Common myeloid progenitor, CD34-positive (primary cell): ENCODE measurements around the gene TMEM273.

Source experiments
- CTCF ChIA-PET: fragments of 350-600 bp; sonication (Branson Sonifier 250); formaldehyde crosslinking; loops from one replicate; lab custom pipeline; 2021; ENCODE audit warnings: antibody characterized with exemption; lab: Charles Lee
- POLR2A ChIA-PET: fragments of 350-600 bp; sonication (Branson Sonifier 250); formaldehyde crosslinking; loops from one replicate; lab custom pipeline; 2021; ENCODE audit warnings: antibody characterized with exemption; lab: Charles Lee
- DNase-seq, 3 donors: peaks; one replicate each; pipeline versions ENCODE4 v3.0.0 to v3.0.0-alpha.2; 2013
- H3K27ac ChIP-seq, 2 experiments: 1 replicate in 1 of 2; 2 replicates in 1 of 2; pipeline ENCODE4 v1.7.0; 2013; ENCODE audit warnings: inconsistent platforms in 2 of 2, low read length in 2 of 2, mild to moderate bottlenecking in 2 of 2, low read depth in 1 of 2, moderate library complexity in 1 of 2; ENCODE audit not compliant: severe bottlenecking in 2 of 2, insufficient read depth in 1 of 2, poor library complexity in 1 of 2
- H3K27me3 ChIP-seq, 5 experiments: replicated peaks in 2 of 5; 1 replicate in 3 of 5; 2 replicates in 2 of 5; pipeline versions ENCODE4 v1.6.1 to v1.7.0; 2013; ENCODE audit warnings: low read length in 4 of 5, mild to moderate bottlenecking in 2 of 5, moderate library complexity in 2 of 5, inconsistent platforms in 1 of 5; ENCODE audit not compliant: insufficient read depth in 5 of 5, control insufficient read depth in 4 of 5
- H3K36me3 ChIP-seq, 4 experiments: 1 replicate in 2 of 4; 2 replicates in 2 of 4; pipeline versions ENCODE4 v1.6.1 to v1.7.0; 2013; ENCODE audit warnings: low read length in 3 of 4, control low read depth in 1 of 4, mild to moderate bottlenecking in 1 of 4; ENCODE audit not compliant: control insufficient read depth in 4 of 4, insufficient read depth in 4 of 4
- H3K4me1 ChIP-seq, 4 experiments: 1 replicate in 3 of 4; 2 replicates in 1 of 4; pipeline versions ENCODE4 v1.6.1 to v1.7.1; 2013; ENCODE audit warnings: low read length in 3 of 4, mild to moderate bottlenecking in 3 of 4, control low read depth in 1 of 4, inconsistent platforms in 1 of 4, moderate library complexity in 1 of 4; ENCODE audit not compliant: control insufficient read depth in 4 of 4, insufficient read depth in 4 of 4; ENCODE audit errors: control extremely low read depth in 1 of 4
- H3K4me3 ChIP-seq, 7 experiments: 1 replicate in 4 of 7; 2 replicates in 3 of 7; pipeline versions ENCODE4 v1.5.1 to v1.7.0; 2013; ENCODE audit warnings: mild to moderate bottlenecking in 7 of 7, low read length in 6 of 7, moderate library complexity in 6 of 7, inconsistent platforms in 2 of 7, low read depth in 2 of 7, control low read depth in 1 of 7; ENCODE audit not compliant: insufficient read depth in 4 of 7, control insufficient read depth in 1 of 7; ENCODE audit errors: extremely low read depth in 1 of 7
- H3K9me3 ChIP-seq, 5 experiments: 1 replicate in 4 of 5; 2 replicates in 1 of 5; pipeline versions ENCODE4 v1.6.1 to v1.7.1; 2013; ENCODE audit warnings: low read length in 4 of 5, mild to moderate bottlenecking in 2 of 5, inconsistent platforms in 1 of 5, low read depth in 1 of 5, moderate library complexity in 1 of 5; ENCODE audit not compliant: control insufficient read depth in 4 of 5, insufficient read depth in 2 of 5; ENCODE audit errors: control extremely low read depth in 1 of 5
- WGBS: methylation state at CpG from one replicate; pipeline ENCODE4 v1.1.5; 2013; ENCODE audit not compliant: insufficient coverage; 5-methylcytosine and 5-hydroxymethylcytosine counted together

TMEM273 gene

DNA sequence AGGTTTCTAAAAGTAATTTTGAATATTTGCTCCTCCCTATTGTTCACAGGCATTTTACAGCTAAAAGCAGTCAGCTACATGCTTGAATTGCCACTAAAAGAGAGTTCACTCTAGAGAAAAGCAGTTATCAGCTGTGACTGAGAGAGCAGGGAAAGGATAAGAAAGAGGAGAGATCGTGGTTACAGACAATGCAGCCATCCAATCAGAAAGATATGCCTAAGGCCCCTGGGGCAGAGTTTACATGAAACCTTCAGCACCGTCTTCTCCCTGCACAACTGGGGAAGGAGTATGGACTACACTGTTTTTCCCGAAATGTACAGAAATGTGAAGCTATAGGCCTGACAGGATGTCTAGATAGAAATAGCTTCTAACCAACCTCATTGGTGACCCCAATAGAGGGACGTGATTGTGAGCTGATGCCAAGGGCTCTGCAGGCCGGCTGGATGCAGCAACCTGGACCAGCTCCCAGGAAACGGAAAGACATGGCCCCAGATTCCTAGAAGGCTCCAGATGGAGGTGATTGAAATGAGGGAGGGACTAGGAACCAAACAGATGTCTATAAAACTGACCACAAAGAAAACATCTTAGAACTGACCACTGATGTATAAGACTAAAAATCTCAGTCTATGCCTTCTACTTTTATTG, 69.6 kb downstream of the TMEM273 start:
- Histone ChIP-seq H3K36me3 (no peaks in the 10 kb centered on the region), H3K27me3 (peaks cover 0 to 18% (median 6%) of the 10 kb centered on the region in 5 experiments), H3K4me1 (peaks cover 0 to 9% (median 4%) of the 10 kb centered on the region in 4 experiments), H3K27ac (no peak overlapping the region), H3K4me3 (no peak overlapping the region), H3K9me3 (no peaks in the 10 kb centered on the region)
- 87% methylated on average over 3 of the region's 6 CpGs for WGBS
- POLR2A ChIA-PET: interaction anchor here (0.6 kb wide), 1 partner anchor 43 kb away, joined by 3 read pairs; no protein-coding TSS in a partner anchor
- CTCF ChIA-PET: no interaction called here
- no peak for DNase-seq

GRCh38 chr10:49117376-49118070, 70.7 kb downstream of the TMEM273 start:
- Histone ChIP-seq H3K27me3 (peaks cover 0 to 18% (median 9%) of the 10 kb centered on the region in 5 experiments), H3K36me3 (no peaks in the 10 kb centered on the region), H3K27ac (no peak overlapping the region), H3K4me1 (peaks cover 0 to 9% (median 4%) of the 10 kb centered on the region in 4 experiments), H3K9me3 (no peaks in the 10 kb centered on the region), H3K4me3 (no peak overlapping the region)
- WGBS: 96% methylated on average over 3 of the region's 4 CpGs
- ChIA-PET CTCF (interaction anchor here (1.0 kb wide), 1 partner anchor 46 kb away, joined by 3 read pairs; no protein-coding TSS in a partner anchor), POLR2A (no interaction called here)
- no peak for DNase-seq

GRCh38 chr10:49116509-49117375, 71.4 kb downstream of the TMEM273 start:
- WGBS: 99% methylated on average over 5 of the region's 5 CpGs
- CTCF ChIA-PET: interaction anchor here (1.0 to 1.1 kb wide), 2 partner anchors 46 to 291 kb away, joined by 3 read pairs; no protein-coding TSS in a partner anchor

DNA sequence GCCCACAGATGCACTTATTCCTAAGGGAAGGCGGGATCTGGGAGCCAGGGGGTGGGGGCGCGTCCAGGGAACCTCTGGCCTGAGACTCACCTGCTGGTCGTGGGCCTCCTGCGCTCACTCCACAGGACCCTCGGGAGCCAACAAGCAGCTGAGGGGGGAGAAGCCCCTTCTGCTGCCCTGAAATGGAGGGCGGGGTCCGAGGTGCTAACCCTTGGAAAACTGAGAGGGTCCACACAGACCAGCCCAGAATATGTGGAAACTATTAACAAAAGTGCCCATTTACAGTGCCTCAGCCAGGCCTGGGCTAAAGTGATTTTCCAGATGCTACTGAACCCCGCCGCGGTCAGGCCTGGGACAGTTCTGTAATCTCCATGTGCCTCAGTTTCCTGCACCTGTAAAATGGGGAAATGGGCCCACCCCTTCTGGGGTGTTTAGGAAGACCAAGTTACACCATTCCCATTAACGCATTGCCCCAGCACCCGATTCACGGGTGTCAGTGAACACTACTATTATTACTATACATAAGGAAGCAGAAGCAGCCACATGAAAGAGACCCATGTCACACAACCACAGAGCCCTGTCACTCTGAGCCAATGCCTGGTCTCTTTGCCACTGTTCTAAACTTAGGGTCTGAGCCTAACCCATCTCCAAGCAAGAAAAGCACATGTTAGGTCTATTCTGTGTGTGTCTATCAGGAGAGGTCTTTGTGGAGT, 72.2 kb downstream of the TMEM273 start:
- Histone ChIP-seq H3K4me3 (peak overlapping the region in 5 of 7 experiments; percentile 4 to 79 (median 13)), H3K36me3 (no peaks in the 10 kb centered on the region), H3K27ac (no peak overlapping the region), H3K27me3 (peaks cover 0 to 18% (median 9%) of the 10 kb centered on the region in 5 experiments), H3K9me3 (no peaks in the 10 kb centered on the region), H3K4me1 (peaks cover 0 to 9% (median 4%) of the 10 kb centered on the region in 4 experiments)
- WGBS: 79% methylated on average over 10 of the region's 14 CpGs
- ChIA-PET POLR2A (no interaction called here), CTCF (interaction anchor here (1.1 kb wide), 1 partner anchor 292 kb away, joined by 3 read pairs; no protein-coding TSS in a partner anchor)
- DNase-seq: peak in 2 of 3 donors; percentile 24 to 35

More at GRCh38 chr10:49116509-49117375, 71.4 kb downstream of the TMEM273 start:
- H3K4me3 ChIP-seq: no peak overlapping the region
- H3K36me3 ChIP-seq: no peaks in the 10 kb centered on the region
- no peaks in the 10 kb centered on the region for H3K9me3 ChIP-seq
- POLR2A ChIA-PET: no interaction called here
- no peak overlapping the region for H3K27ac ChIP-seq
- peaks cover 0 to 18% (median 9%) of the 10 kb centered on the region in 5 experiments for H3K27me3 ChIP-seq
- DNase-seq: no peak
- peaks cover 0 to 9% (median 4%) of the 10 kb centered on the region in 4 experiments for H3K4me1 ChIP-seq

DNA sequence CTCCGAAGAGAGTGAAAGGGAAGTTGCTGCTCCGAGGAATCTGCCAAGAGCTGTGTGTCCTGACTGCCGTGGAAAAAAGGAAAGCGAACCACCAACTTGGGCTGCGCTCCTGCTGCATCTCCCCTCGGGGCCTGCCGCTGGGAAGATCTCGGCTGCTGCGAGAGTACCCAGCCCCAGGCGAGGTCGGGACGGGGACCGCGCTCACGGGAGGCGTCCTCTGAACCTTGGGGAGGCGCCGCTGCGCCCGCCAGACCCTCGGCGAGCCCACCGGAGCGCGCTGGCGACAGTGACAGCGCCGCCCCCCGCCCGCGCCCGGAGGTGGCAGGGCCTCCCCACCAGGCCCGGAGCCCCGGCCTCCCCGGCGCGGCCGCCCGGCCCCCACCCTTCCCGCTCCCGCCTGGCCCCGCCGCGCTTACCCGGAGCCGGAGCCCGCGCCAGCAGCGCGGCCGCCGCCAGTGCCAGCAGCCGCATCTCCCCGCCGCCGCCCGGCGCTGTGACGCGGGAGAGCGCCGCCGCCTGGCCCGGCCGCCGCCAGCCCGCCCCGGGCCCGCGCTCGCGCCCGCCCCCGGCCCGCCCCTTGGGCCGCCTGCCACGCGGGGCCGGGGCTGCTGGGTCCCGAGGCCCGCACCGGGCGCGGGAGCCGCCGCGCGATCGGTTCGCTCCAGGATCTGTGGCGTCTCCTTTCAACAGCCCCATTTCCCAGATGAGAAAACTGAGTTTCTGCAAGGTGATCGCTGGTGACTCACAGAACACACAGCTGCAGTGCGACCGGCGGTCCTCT, 73.0 kb downstream of the TMEM273 start, which contains the start of gene VSTM4:
Gene VSTM4, minus strand, starts transcription at position 508 of the 781 bp plus-strand sequence. Its CDS starts 37 bp downstream, at position 471.
- peak; percentile 29 to 67 (median 51) for DNase-seq
- CTCF ChIA-PET: interaction anchor here (1.1 to 2.3 kb wide), 2 partner anchors 35 to 292 kb away, joined by 3 to 8 read pairs; no protein-coding TSS in a partner anchor
- Histone ChIP-seq H3K36me3 (no peaks in the 10 kb centered on the region), H3K9me3 (no peaks in the 10 kb centered on the region), H3K27ac (no peak within 1 kb of the TSS), H3K4me1 (peaks cover 0 to 9% (median 4%) of the 10 kb centered on the region in 4 experiments), H3K27me3 (peaks cover 0 to 18% (median 9%) of the 10 kb centered on the region in 5 experiments), H3K4me3 (peak within 1 kb of the TSS; percentile 28 to 79 (median 58))
- POLR2A ChIA-PET: no interaction called here
- WGBS: 1% methylated on average over 69 of the region's 95 CpGs

DNA sequence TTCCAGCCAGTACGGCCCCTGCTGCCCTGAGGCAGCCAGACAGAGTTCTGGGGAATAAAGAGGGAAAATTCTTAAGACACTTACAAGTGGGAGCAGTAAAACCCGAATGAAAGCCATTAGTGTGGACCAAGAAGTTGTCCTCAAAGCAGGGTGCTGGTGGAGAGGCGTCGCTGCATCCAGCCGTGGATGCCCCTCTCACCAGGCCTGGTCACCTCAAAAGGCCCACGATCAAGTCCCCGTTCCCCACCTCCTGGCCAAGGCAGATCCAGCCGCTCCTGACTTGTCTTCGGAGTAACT, 73.5 kb downstream of the TMEM273 start:
- 80% methylated on average over 4 of the region's 9 CpGs for WGBS
- Histone ChIP-seq H3K4me3 (peak overlapping the region; percentile 28 to 79 (median 58)), H3K4me1 (peaks cover 0 to 9% (median 4%) of the 10 kb centered on the region in 4 experiments), H3K36me3 (no peaks in the 10 kb centered on the region), H3K9me3 (no peaks in the 10 kb centered on the region), H3K27me3 (peaks cover 0 to 20% (median 9%) of the 10 kb centered on the region in 5 experiments), H3K27ac (no peak overlapping the region)
- no peak for DNase-seq
- POLR2A ChIA-PET: no interaction called here
- CTCF ChIA-PET: interaction anchor here (2.3 kb wide), 1 partner anchor 34 kb away, joined by 8 read pairs; no protein-coding TSS in a partner anchor
